Ecto neural progenitor cell (in vitro differentiated cells): ENCODE results near the gene CFAP77.
"Not testable (repeated sequence)": the region's sequence is repeated elsewhere in the genome, so short reads cannot be mapped to it uniquely, and the experiment has no call there.

Experiments used
- DNase-seq: peaks from one replicate; pipeline ENCODE4 v3.0.0-alpha.2; 2018; ENCODE audit warnings: low spot score

Gene CFAP77

DNA sequence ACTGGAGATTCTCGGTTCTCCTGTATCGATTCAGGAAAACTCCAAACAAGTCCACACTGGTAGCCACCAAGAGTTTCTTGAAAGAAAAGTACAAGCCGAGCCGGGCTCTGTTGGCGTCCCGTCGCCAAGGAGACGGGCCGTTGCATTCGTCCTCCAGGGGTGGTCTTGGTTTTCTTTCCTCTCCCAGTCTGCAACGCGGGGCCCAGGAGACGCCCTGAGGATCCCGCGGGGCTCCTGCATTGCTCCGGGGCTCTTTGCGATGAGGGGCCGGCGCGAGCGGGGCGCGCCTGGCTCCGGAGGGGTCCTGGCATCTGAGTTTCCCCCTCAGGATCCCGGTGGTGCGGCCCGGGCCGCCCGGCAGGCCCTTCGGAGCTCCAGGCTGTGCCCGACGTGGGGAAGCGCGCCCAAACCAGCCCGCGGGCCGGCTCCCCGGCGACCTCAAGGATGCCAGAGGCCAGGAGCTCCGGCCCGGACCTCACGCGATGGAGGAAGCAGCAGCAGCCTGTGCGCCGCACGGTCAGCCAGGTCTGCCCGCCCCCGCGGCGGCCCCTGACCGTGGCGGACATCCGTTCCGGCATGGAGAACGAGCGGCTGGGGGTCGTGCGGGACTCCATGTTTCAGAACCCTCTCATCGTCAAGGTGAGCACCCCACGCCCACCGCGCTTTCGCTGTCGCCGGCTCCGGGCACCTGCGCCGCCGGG is at the start of gene CFAP77:
CFAP77 (plus strand) TSS at position 384 of the 701 bp plus-strand sequence; CDS start at position 445, 61 bp downstream.
- peak; percentile 85 for DNase-seq

DNA sequence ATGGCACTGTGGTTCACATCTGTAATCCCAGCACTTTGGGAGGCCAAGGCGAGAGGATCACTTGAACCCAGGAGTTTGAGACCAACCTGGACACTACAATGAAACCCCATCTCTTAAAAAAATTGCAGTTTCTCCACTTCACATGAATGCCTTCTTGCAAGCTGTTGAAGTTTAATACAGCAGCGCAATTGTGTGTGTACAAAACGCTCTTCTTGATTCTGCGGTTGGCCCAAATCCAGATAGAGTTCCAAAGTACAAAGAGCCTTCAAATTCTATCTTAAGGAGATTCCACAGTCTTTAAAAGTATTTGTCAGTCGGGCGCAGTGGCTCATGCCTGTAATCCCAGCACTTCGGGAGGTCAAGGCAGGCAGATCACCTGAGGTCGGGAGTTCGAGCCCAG is 45.9 kb upstream of the CFAP77 start:
- DNase-seq, result no peak

DNA sequence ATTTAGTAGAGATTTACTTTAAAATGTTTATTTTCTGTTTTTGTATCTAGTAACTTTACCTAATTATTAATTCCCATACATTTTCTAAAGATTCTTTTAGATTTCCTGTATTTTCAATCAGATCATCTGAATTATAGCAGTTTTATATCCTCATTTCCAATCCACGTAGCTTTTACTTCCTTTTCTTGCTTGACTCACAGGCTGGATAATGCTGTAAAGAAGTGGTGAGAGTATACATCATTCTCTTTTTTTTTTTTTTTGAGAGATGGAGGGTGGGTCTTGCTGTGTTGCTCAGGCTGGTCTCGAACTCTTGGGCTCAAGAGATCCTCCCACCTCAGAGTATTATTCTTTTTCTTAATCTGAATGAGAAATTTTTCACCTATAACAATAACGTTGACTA is 44.0 kb upstream of the CFAP77 start:
- DNase-seq, result no peak

DNA sequence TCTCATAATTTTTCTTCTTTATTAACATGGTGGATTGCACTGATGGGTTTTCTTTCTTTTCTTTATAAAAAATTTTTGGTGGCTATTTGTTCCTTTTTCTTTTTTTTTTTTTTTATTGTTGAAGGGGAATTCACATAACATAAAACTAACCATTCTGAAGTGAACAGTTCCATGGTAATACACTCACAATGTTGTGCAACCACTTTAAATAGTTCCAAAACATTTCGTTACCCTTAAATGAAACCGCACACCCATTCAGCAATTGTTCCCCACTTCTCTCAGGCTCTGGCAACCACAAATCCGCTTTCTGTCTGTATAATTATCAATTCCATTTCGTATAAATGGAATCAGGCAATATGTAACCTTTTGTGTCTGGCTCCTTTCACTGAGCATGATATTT is 43.5 kb upstream of the CFAP77 start:
- DNase-seq, result no peak

DNA sequence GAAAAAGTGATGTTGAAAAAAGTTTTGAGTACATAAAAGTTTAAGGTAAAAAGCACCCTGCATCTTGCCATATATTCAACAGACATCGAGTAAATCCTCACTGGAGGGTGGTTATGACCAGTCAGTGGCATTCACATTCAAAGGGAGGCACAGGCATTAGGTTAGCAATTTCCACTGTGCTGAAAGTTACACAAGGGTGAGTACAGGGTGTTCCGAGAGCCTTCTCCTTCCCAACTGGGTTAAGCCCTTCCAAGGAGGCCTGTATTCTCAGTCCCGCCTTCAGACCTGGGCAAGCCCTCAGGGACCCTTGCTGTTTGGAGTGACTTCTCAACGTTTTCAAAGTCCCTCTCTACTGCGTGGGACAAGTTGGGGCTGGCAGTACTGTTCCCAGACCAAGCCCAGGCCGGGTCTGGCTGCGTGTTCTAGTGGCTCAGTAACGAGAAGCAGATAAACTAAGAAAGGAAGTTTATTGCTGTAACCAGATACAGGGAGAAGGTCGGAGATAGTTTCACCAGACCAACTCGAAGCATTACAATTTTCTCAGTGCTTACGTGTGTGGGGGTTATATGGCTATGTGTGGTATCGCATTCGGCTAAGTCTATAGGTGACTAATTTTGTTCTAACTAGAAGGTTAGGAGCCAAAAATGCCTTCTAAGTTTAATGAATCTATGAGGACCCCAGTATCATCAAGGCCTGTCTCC is 42.2 kb upstream of the CFAP77 start:
- DNase-seq, result no peak

DNA sequence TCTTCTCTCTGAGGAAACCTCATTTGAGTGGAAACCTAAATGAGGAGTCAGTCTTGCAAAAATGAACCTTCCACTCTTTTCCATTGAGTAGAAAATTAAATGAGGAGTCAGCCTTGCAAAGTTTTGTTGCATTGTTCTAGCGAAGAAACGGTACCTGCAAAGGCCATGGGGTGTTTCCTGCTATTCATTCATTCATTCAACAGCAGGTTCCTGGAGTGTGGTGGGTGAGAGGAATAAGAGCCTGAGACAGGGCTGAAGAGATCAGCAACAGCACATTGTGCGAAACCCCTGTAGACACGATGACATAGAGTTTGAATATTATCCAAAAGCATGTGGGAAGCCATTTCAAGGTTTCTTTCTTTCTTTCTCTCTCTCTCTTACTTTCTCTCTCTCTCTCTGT is 40.6 kb upstream of the CFAP77 start:
- DNase-seq, result no peak

DNA sequence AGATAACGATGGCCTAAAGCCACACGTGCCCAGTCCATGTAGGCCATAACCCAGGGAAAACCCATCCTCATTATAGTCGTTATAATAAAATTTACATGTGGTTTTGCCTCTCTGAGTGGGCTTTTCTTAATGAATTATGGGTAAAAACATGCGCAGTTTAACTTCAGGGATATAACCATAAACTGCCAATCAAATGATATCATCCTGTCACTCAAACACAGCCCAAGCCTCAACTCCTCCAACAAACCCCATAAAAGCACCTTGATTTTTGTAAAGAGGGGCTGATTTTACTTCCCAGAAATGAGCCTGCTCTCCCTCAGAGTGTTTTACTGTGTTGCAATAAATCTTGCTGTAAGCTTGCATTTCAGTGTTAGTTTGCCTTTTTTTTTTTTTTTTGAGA is 39.4 kb upstream of the CFAP77 start:
- no peak for DNase-seq

DNA sequence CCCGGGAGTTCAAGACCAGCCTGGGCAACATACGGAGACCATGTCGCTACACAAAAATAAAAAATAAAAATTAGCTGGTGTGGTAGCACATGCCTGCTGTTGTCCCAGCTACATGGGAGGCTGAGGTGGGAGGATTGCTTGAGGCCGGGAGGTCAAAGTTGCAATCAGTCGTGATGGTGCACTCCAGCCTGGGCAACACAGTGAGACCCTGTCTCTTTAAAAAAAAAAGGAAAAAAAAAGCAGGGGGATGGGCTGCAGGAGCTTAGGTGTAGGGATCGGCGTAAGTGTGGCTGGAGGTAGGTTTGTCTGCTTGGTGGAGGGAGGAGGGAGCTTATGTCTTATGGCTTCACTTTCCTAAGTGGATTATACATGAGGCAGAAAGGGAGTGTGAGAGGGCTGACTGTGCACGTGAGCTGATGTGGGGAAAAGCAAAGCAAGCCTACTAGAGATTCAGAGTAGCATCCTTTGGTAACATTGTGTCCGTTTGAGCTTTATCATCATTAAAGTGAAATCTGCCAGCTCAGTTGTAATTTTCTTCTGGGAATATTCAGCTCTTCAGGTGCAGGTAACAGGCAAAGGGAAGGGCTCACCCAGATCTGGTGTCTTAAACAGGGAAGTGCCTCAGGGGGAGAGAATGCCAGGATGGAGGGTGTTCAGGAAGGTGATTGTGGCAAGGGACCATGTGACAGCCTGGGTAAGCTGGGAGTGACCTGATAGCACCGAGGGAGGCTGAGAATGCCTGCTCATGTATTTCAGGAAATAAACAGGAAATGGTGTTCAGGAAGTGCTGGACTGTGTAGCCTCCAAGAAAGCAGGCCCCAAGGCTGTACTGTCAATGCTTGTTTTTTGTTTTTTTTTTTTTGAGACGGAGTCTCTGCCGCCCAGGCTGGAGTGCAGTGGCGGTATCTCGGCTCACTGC is 37.6 kb upstream of the CFAP77 start:
- DNase-seq, result no peak

DNA sequence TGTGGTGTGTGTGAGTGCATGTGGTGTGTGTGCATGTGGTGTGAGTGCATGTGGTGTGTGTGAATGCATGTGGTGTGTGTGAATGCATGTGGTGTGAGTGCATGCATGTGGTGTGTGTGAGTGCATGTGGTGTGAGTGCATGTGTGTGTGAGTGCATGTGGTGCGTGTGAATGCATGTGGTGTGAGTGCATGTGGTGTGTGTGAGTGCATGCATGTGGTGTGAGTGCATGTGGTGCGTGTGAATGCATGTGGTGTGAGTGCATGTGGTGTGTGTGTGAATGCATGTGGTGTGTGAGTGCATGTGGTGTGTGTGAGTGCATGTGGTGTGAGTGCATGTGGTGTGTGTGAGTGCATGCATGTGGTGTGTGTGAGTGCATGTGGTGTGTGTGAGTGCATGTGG is 32.2 kb upstream of the CFAP77 start:
- DNase-seq, result not testable (repeated sequence)

DNA sequence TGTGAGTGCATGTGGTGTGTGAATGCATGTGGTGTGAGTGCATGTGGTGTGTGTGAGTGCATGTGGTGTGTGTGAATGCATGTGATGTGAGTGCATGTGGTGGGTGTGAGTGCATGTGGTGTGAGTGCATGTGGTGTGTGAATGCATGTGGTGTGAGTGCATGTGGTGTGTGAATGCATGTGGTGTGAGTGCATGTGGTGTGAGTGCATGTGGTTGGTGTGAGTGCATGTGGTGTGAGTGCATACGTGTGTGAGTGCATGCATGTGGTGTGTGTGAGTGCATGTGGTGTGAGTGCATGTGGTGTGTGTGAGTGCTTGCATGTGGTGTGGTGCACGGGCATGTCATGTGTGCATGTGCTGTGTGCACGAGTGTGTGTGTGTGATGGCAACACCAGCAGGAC is 31.6 kb upstream of the CFAP77 start:
- not testable (repeated sequence) for DNase-seq

DNA sequence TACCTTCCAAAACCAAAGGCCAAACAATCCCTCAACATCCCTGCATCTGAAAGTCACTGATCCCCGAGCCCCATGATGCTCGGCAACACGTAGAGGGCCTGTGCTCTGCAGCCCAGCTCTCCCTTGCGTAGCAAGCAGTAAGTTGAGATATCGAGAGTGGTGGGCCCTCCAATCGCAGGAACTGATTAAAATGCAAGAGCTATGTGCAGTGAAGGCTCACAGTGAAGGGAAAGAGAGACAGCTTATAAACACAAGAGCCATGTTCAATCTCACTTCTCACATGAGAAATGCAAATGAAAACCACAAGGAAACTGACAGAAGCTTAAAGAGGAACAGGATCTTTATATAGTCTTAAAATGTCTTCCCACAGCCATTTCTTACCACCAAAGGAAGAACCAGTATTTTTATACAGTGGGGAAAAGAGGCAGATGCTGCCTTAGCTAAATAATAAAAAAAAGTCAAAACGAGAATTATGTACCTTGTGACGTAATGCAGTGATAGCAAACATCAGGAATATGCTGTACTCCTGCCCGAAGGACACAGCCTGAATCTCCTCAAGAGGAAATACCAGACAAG is 28.0 kb upstream of the CFAP77 start:
- DNase-seq, result no peak

DNA sequence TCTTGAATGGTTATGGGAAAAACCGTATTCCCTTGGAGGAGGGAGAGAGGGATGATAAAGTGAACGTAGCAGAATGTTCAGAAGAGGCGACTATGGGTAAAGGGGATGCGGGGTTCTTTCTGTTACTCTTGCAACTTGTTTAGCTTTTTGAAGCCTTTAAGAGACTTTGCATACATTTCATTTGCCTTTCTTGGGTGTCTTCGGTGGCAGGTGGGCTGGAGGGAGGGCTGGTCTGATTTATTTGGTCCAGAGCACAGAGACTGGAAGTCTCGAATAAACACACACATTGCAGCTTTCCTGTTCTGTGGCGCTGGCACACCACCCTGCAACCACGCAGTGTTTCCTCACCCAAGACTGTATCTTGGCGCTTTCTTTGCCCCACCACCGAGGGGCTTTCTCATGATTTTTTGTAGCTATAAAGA is 26.5 kb upstream of the CFAP77 start:
- no peak for DNase-seq

DNA sequence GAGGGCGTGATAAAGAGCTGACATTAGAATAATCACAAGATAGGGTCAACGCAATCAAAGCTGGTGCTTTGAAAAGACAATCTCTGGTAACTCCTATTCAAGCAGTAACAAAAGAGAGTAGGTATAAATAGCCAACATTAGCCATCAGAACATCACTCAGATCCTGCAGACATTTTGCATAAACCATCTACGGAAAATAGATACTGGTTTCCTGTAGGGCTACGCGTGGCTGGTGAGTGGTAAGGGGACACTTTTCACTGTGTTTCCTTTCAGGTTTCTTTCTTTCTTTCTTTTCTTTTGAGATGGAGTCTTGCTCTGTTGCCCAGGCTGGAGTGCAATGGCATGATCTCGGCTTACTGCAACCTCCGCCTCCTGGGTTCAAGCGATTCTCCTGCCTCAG is 25.6 kb upstream of the CFAP77 start:
- DNase-seq, result no peak

DNA sequence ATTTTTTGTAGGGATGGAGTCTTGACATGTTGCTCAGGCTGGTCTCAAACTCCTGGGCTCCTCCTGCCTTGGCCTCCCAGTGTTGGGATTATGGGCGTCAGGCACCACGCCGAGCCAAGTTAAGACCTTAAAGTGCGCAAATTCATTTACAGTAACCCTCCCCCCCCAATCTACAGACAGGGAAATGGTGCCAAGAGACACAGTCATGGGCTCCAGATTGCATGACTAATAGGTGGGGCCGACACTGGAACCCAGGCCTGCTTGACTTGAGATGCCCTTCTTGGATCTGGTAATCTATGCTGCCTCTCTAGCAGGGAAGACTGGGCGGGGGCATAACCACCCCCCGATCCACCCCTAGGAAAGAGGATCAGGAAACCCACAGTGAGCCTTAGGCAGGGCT is 22.9 kb upstream of the CFAP77 start:
- no peak for DNase-seq

DNA sequence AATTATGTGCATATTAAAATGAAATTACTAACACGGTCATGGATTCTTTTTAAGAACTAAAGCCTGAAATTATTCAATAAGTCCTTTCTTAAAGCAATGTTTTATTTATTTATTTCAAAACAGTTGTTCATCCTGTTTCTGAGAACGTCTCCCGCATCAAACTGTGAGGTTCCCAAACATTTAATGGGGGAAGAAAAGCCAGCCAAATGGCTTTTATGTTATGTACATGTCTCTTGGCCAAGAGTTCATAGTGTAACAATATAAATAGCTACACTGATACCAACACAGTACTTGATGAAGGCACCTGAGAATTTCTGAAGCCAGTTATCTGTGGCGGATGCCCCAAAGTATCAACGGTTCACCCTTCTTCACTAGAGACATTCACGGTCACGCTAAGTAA is 19.0 kb upstream of the CFAP77 start:
- no peak for DNase-seq

DNA sequence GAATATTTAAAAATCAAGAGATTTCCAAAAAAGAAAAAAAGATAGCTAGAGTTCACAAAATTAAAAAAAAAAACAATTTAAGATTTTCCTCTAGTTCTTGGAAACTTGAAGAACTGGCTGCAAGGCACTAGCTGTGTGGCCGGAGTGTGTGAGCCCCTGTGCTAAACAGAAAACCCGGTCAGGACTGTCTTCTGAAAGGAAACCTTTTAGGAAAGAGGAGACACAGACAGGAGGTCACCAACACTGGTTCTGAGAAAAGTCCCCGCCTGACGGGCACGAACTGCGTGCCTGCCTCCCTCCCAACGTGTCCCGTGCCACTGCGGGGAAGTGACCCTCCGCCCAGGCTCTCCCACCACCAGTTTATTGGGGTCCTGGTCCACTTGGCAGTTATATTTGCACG is 18.6 kb upstream of the CFAP77 start:
- no peak for DNase-seq

DNA sequence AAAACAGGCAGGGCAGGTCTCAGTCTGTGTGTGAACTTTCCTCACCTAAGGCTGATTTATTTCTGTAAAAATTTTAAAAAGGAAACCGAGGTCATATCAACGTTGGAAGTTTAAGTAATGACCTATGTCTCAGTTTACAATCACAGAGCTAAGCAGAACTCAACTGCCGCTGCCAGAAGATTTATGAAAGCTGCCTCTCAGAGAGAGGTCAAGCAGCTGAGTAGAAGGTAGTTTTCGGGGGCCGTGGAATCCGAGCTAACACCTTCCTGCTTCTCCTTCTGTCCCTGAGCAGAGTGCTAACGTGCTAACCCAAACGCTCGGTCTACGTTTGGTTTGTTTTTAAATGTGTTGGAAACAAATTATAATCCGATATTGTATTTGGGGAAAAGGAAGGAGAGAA is 14.5 kb upstream of the CFAP77 start:
- DNase-seq, result no peak

DNA sequence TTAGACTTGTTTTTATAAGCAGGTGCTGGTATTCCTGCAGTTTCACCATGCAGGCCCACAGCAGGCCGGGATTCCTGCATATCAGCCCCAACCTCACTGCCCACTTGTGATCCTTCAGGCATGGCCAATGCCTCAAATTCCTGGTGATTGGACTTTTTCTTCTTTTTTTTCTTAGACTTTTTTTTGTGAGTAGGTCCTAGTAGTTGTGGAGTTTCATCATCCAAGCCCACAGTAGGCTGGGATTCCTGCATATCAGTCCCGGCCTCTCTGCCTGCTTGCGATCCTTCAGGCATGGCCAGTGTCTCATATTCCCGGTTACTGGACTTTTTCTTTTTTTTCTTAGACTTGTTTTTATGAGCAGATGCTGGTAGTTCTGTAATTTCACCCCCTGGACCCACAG is 8.2 kb upstream of the CFAP77 start:
- DNase-seq, result no peak

DNA sequence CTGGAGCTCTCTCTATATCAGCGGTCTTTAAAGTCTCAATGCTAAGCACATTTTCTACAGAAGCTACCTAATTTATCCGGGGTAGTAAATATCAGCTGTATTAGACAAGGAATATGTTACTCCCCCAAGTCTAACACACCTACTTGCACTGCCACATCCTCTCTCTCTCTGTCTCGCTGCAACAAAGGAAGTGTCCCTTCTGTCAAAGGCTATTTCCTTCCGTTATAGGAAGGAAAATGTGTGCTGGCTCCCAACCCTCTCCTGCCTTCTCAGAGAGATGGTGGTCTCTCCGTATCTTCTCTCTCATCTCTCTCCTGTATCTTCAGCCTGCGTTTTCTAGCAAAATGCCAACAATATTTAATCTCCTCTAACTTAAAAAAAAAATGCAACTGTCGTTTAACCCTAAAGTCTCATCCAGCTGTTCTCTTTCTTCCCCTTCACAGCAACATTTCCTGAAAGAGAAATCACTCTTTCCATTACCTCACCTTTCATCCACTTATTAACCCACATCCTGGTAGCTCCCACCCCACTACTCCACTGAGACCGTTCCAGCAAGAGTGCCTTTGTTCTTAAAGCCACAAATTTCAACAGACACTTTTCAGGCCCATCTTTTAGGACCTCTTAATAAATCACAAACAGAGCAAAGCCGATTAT is 5.7 kb upstream of the CFAP77 start:
- DNase-seq, result no peak

DNA sequence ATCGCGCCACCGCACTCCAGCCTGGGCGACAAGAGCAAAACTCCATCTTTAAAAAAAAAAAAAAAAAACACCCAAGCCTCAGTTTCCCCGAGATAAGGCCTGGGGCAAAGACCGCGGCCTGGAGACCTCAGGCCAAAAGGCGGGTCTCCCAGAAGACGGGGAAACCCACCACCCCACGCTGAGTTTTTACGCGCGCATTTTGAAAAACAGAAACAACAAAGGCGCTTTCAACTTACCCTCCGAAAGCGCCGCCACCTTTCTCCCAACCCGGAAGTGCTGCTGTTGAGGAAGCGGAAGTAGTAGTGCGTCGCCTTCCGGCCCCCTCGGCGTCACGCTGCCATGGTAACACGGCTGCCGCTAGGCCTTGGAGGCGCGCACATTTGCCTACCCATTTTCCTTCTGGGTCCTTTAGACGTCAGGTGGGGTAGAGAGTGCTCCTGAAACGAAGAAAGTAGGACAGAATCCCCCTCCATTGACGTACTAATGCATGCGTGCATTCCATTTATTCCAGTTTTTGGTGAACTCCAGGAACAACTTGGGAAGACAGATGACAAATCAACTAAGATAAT is 3.4 kb upstream of the CFAP77 start, which contains the start of gene TTF1:
TTF1 (minus strand) TSS at position 287 of the 569 bp plus-strand sequence. CDS start 4,019 bp downstream, outside the sequence.
- peak; percentile 92 for DNase-seq

DNA sequence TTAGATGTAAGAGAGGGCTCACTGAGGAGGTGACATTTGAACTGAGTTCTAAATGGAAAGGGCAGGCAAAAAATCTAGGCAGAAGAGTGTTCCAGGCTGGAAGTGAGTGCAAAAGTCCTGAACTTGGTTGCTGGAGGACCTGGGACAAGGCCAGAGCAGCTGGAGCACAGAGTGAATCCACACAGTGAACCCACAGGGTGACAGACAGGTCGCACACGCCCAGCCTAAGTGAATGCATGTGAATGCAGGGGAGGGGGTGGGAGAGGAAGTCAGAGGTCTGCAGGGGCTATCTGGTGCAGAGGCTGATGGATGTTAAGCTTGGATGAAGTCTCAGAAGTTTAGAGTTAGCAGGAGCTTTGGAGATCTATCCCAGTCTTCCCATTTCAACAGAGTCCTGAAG is 2.8 kb upstream of the CFAP77 start:
- no peak for DNase-seq
